ENCODE measurements around the gene SCNN1A.

The SCNN1A gene

GRCh38 chr12:6384499-6385436 is 9.4 kb upstream of the SCNN1A start:
- DNase-seq (ENCODE audit: low read depth in 2 of 2): no peak

- DNase-seq (ENCODE audit: low read depth in 2 of 2): no peak
These were observed 8.5 kb upstream of the SCNN1A start, which contains the start of gene LTBR for GRCh38 chr12:6383572-6384498. Gene LTBR (plus strand): TSS chr12:6384162. CDS start chr12:6384359, 197 bp downstream.

- DNase-seq (ENCODE audit: low read depth in 2 of 2): no peak
These were observed 7.6 kb upstream of the SCNN1A start for GRCh38 chr12:6382982-6383381.

- no peak for DNase-seq (ENCODE audit: low read depth in 2 of 2)
These were observed 7.0 kb upstream of the SCNN1A start for GRCh38 chr12:6382371-6382770.

GRCh38 chr12:6380141-6381121 is 5.1 kb upstream of the SCNN1A start:
- DNase-seq (ENCODE audit: low read depth in 2 of 2): no peak

GRCh38 chr12:6378709-6379472 is 3.5 kb upstream of the SCNN1A start:
- no peak for DNase-seq (ENCODE audit: low read depth in 2 of 2)

- DNase-seq (ENCODE audit: low read depth in 2 of 2): no peak
These were observed 2.3 kb upstream of the SCNN1A start for GRCh38 chr12:6377667-6377994.

GRCh38 chr12:6376870-6377666 is 1.7 kb upstream of the SCNN1A start:
- no peak for DNase-seq (ENCODE audit: low read depth in 2 of 2)

GRCh38 chr12:6376079-6376869 is 911 bp upstream of the SCNN1A start:
- no peak for DNase-seq (ENCODE audit: low read depth in 2 of 2)

- no peak for DNase-seq (ENCODE audit: low read depth in 2 of 2)
These were observed 590 bp downstream of the SCNN1A start for GRCh38 chr12:6374786-6375160.

- DNase-seq (ENCODE audit: low read depth in 2 of 2): no peak
These were observed 1.2 kb downstream of the SCNN1A start for GRCh38 chr12:6374028-6374785.

GRCh38 chr12:6373022-6373787 is 2.2 kb downstream of the SCNN1A start:
- DNase-seq (ENCODE audit: low read depth in 2 of 2): no peak

GRCh38 chr12:6372403-6373003 is 2.9 kb downstream of the SCNN1A start:
- no peak for DNase-seq (ENCODE audit: low read depth in 2 of 2)

- no peak for DNase-seq (ENCODE audit: low read depth in 2 of 2)
These were observed 4.2 kb downstream of the SCNN1A start for GRCh38 chr12:6370994-6371754.

- DNase-seq (ENCODE audit: low read depth in 2 of 2): no peak
These were observed 4.8 kb downstream of the SCNN1A start for GRCh38 chr12:6370576-6370935.

GRCh38 chr12:6369916-6370575 is 5.3 kb downstream of the SCNN1A start:
- DNase-seq (ENCODE audit: low read depth in 2 of 2): no peak

Measured in stimulated activated CD4-positive, alpha-beta T cell treated with anti-CD3 and anti-CD28 coated beads, Interleukin-4, amount 100 ng/mL, for 48 hours (primary cell).